ENCODE data around the gene ATP1A2. TPM values are rescaled to one million over a fixed set of nuclear protein-coding genes. Genes with fewer than 3 reads are reported as not detected.
"Not testable (repeated sequence)": the region's sequence is repeated elsewhere in the genome, so short reads cannot be mapped to it uniquely, and the experiment has no call there.

Gene ATP1A2
- total RNA-seq, 2 experiments from 2014 or later: not detected

GRCh38 chr1:160103658-160104408, 11.7 kb upstream of the ATP1A2 start:
- no peaks in the 10 kb centered on the region for H3K9me3 Mint-ChIP-seq
- peaks cover under 1% of the 10 kb centered on the region for H3K27me3 Mint-ChIP-seq
- no peaks in the 10 kb centered on the region for H3K36me3 Mint-ChIP-seq
- no peak overlapping the region for H3K27ac Mint-ChIP-seq
- DNase-seq: no peak
- H3K4me1 Mint-ChIP-seq: peaks cover 42% of the 10 kb centered on the region
- no peak overlapping the region for H3K4me3 Mint-ChIP-seq

GRCh38 chr1:160104486-160104885, 11.1 kb upstream of the ATP1A2 start:
- Mint-ChIP-seq H3K27me3 (peaks cover 4% of the 10 kb centered on the region), H3K9me3 (no peaks in the 10 kb centered on the region), H3K4me3 (no peak overlapping the region), H3K27ac (no peak overlapping the region), H3K36me3 (no peaks in the 10 kb centered on the region), H3K4me1 (peaks cover 40% of the 10 kb centered on the region)
- no peak for DNase-seq

GRCh38 chr1:160105155-160105554, 10.4 kb upstream of the ATP1A2 start:
- peaks cover 36% of the 10 kb centered on the region for H3K4me1 Mint-ChIP-seq
- peaks cover 4% of the 10 kb centered on the region for H3K27me3 Mint-ChIP-seq
- H3K36me3 Mint-ChIP-seq: no peaks in the 10 kb centered on the region
- H3K9me3 Mint-ChIP-seq: no peaks in the 10 kb centered on the region
- H3K27ac Mint-ChIP-seq: no peak overlapping the region
- no peak for DNase-seq
- H3K4me3 Mint-ChIP-seq: no peak overlapping the region

- Mint-ChIP-seq H3K4me3 (no peak overlapping the region), H3K9me3 (no peaks in the 10 kb centered on the region), H3K27me3 (peaks cover 4% of the 10 kb centered on the region), H3K4me1 (peaks cover 14% of the 10 kb centered on the region), H3K36me3 (no peaks in the 10 kb centered on the region), H3K27ac (no peak overlapping the region)
- no peak for DNase-seq
Observed at GRCh38 chr1:160107512-160107911, 8.0 kb upstream of the ATP1A2 start.

- Mint-ChIP-seq H3K4me3 (no peak overlapping the region), H3K4me1 (peaks cover 6% of the 10 kb centered on the region), H3K36me3 (no peaks in the 10 kb centered on the region), H3K27ac (peak overlapping the region; percentile 75), H3K27me3 (peaks cover 4% of the 10 kb centered on the region), H3K9me3 (no peaks in the 10 kb centered on the region)
- no peak for DNase-seq
Observed at GRCh38 chr1:160108888-160109662, 6.5 kb upstream of the ATP1A2 start.

- DNase-seq: no peak
- Mint-ChIP-seq H3K9me3 (no peaks in the 10 kb centered on the region), H3K4me3 (no peak overlapping the region), H3K36me3 (no peaks in the 10 kb centered on the region), H3K27ac (no peak overlapping the region), H3K4me1 (peaks cover 6% of the 10 kb centered on the region), H3K27me3 (peaks cover 4% of the 10 kb centered on the region)
Observed at GRCh38 chr1:160109686-160110085, 5.9 kb upstream of the ATP1A2 start.

- not testable (repeated sequence) for DNase-seq, H3K4me1 Mint-ChIP-seq, H3K27me3 Mint-ChIP-seq, H3K9me3 Mint-ChIP-seq, H3K4me3 Mint-ChIP-seq, H3K36me3 Mint-ChIP-seq, H3K27ac Mint-ChIP-seq
Observed at GRCh38 chr1:160111462-160111861, 4.1 kb upstream of the ATP1A2 start.

- Mint-ChIP-seq H3K27me3 (peaks cover 4% of the 10 kb centered on the region), H3K36me3 (no peaks in the 10 kb centered on the region), H3K27ac (no peak overlapping the region), H3K4me1 (peaks cover 6% of the 10 kb centered on the region), H3K9me3 (no peaks in the 10 kb centered on the region), H3K4me3 (no peak overlapping the region)
- DNase-seq: no peak
Observed at GRCh38 chr1:160112357-160112756, 3.2 kb upstream of the ATP1A2 start.

- H3K9me3 Mint-ChIP-seq: no peaks in the 10 kb centered on the region
- no peak for DNase-seq
- H3K27me3 Mint-ChIP-seq: peaks cover 4% of the 10 kb centered on the region
- no peak overlapping the region for H3K4me3 Mint-ChIP-seq
- H3K27ac Mint-ChIP-seq: no peak overlapping the region
- H3K36me3 Mint-ChIP-seq: no peaks in the 10 kb centered on the region
- peaks cover 6% of the 10 kb centered on the region for H3K4me1 Mint-ChIP-seq
Observed at GRCh38 chr1:160113407-160113806, 2.2 kb upstream of the ATP1A2 start.

GRCh38 chr1:160114085-160114484, 1.5 kb upstream of the ATP1A2 start:
- no peaks in the 10 kb centered on the region for H3K9me3 Mint-ChIP-seq
- H3K4me3 Mint-ChIP-seq: no peak overlapping the region
- H3K4me1 Mint-ChIP-seq: peaks cover under 1% of the 10 kb centered on the region
- DNase-seq: no peak
- no peaks in the 10 kb centered on the region for H3K36me3 Mint-ChIP-seq
- H3K27me3 Mint-ChIP-seq: peaks cover under 1% of the 10 kb centered on the region
- H3K27ac Mint-ChIP-seq: no peak overlapping the region

- no peak overlapping the region for H3K27ac Mint-ChIP-seq
- no peak overlapping the region for H3K4me3 Mint-ChIP-seq
- no peaks in the 10 kb centered on the region for H3K9me3 Mint-ChIP-seq
- no peak for DNase-seq
- H3K4me1 Mint-ChIP-seq: no peaks in the 10 kb centered on the region
- H3K36me3 Mint-ChIP-seq: no peaks in the 10 kb centered on the region
- H3K27me3 Mint-ChIP-seq: no peaks in the 10 kb centered on the region
Observed at GRCh38 chr1:160116283-160117147, 956 bp downstream of the ATP1A2 start.

GRCh38 chr1:160117300-160117699, 1.7 kb downstream of the ATP1A2 start:
- no peaks in the 10 kb centered on the region for H3K4me1 Mint-ChIP-seq
- no peaks in the 10 kb centered on the region for H3K36me3 Mint-ChIP-seq

GRCh38 chr1:160117709-160118183, 2.2 kb downstream of the ATP1A2 start:
- DNase-seq: no peak
- Mint-ChIP-seq H3K9me3 (no peaks in the 10 kb centered on the region), H3K27ac (no peak overlapping the region), H3K4me1 (no peaks in the 10 kb centered on the region), H3K27me3 (no peaks in the 10 kb centered on the region), H3K36me3 (no peaks in the 10 kb centered on the region), H3K4me3 (no peak overlapping the region)

More at GRCh38 chr1:160117300-160117699, 1.7 kb downstream of the ATP1A2 start:
- H3K27me3 Mint-ChIP-seq: no peaks in the 10 kb centered on the region
- no peak overlapping the region for H3K4me3 Mint-ChIP-seq
- H3K9me3 Mint-ChIP-seq: no peaks in the 10 kb centered on the region
- no peak for DNase-seq
- no peak overlapping the region for H3K27ac Mint-ChIP-seq

GRCh38 chr1:160118928-160119327, 3.4 kb downstream of the ATP1A2 start:
- Mint-ChIP-seq H3K4me1 (no peaks in the 10 kb centered on the region), H3K9me3 (no peaks in the 10 kb centered on the region)

GRCh38 chr1:160120797-160121196, 5.2 kb downstream of the ATP1A2 start:
- Mint-ChIP-seq H3K27me3 (no peaks in the 10 kb centered on the region), H3K36me3 (no peaks in the 10 kb centered on the region), H3K4me3 (no peak overlapping the region), H3K4me1 (no peaks in the 10 kb centered on the region), H3K27ac (no peak overlapping the region), H3K9me3 (no peaks in the 10 kb centered on the region)
- no peak for DNase-seq

More at GRCh38 chr1:160118928-160119327, 3.4 kb downstream of the ATP1A2 start:
- H3K4me3 Mint-ChIP-seq: no peak overlapping the region
- no peaks in the 10 kb centered on the region for H3K36me3 Mint-ChIP-seq
- no peak overlapping the region for H3K27ac Mint-ChIP-seq
- no peaks in the 10 kb centered on the region for H3K27me3 Mint-ChIP-seq
- no peak for DNase-seq

Data from activated naive CD8-positive, alpha-beta T cell treated with anti-CD3 and anti-CD28 coated beads for 36 hours (primary cell).